Nephron progenitor cell (in vitro differentiated cells): ENCODE measurements around the gene RIPPLY2.

Experiments
- DNase-seq: peaks from one replicate; pipeline ENCODE4 v3.0.0; 2021
- H3K27ac Mint-ChIP-seq: 2 replicates; pipeline ENCODE4 v1.8.0; 2021; ENCODE audit warnings: mild to moderate bottlenecking, moderate library complexity, mixed read lengths
- H3K27me3 Mint-ChIP-seq: 2 replicates; pipeline ENCODE4 v1.8.0; 2021; ENCODE audit warnings: mild to moderate bottlenecking, low read depth, mixed read lengths; ENCODE audit not compliant: poor library complexity
- H3K36me3 Mint-ChIP-seq: 2 replicates; pipeline ENCODE4 v1.8.0; 2021; ENCODE audit warnings: low read depth, mixed read lengths
- H3K4me1 Mint-ChIP-seq: 2 replicates; pipeline ENCODE4 v1.8.0; 2021; ENCODE audit warnings: mixed read lengths
- H3K4me3 Mint-ChIP-seq: 2 replicates; pipeline ENCODE4 v1.8.0; 2021; ENCODE audit warnings: mild to moderate bottlenecking, moderate library complexity, mixed read lengths
- H3K9me3 Mint-ChIP-seq: 2 replicates; pipeline ENCODE4 v1.8.0; 2021; ENCODE audit warnings: mild to moderate bottlenecking, moderate library complexity, mixed read lengths
- TF ChIP-seq, protein P1 (sequence below): fragments of 200-600 bp; sonication (generic); IDR thresholded peaks from 2 replicates; pipeline ENCODE4 v1.5.0; 2021; ENCODE audit warnings: antibody characterized with exemption

Gene RIPPLY2

DNA sequence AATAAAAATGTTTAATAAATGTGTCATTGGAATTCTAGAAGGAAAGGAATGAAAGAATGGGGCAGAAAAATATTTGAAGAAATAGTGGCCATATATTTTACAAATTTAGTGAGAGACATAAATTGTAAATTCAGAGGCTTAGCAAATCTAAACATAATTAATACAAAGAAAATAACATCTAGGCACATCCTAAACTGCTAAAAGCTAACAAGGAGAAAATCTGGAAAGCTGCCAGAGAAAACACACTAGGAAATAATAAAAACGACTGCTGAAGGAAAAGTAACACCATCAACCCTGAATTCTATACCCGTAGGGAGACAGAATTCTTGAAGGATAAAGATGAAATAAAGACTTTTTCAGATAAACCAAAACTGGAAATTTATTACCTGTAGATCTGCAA lies 30.1 kb downstream of the RIPPLY2 start:
- no peak overlapping the region for H3K4me3 Mint-ChIP-seq
- no peaks in the 10 kb centered on the region for H3K4me1 Mint-ChIP-seq
- no peaks in the 10 kb centered on the region for H3K36me3 Mint-ChIP-seq
- no peaks in the 10 kb centered on the region for H3K9me3 Mint-ChIP-seq
- no peak overlapping the region for H3K27ac Mint-ChIP-seq
- H3K27me3 Mint-ChIP-seq, result no peaks in the 10 kb centered on the region
- TF ChIP-seq, protein P1, sequence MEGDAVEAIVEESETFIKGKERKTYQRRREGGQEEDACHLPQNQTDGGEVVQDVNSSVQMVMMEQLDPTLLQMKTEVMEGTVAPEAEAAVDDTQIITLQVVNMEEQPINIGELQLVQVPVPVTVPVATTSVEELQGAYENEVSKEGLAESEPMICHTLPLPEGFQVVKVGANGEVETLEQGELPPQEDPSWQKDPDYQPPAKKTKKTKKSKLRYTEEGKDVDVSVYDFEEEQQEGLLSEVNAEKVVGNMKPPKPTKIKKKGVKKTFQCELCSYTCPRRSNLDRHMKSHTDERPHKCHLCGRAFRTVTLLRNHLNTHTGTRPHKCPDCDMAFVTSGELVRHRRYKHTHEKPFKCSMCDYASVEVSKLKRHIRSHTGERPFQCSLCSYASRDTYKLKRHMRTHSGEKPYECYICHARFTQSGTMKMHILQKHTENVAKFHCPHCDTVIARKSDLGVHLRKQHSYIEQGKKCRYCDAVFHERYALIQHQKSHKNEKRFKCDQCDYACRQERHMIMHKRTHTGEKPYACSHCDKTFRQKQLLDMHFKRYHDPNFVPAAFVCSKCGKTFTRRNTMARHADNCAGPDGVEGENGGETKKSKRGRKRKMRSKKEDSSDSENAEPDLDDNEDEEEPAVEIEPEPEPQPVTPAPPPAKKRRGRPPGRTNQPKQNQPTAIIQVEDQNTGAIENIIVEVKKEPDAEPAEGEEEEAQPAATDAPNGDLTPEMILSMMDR, result no peak
- DNase-seq, result no peak

DNA sequence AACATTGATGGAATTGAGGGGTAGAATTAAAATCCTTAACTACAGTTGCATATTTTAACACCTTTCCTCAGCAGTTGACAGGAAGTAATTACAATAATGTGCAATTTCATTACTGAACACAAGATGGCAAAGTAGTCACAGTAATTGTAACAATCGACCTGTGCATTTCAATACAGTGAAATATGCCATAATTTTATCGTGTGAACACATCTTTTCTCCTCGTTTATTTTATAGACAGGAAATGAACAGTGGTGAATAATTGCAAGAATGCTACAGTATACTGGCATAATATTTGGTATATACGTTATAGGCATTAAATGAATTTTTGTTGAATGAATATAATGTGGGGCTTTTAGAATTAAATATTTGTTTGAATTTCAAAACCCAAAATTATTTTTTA lies 31.4 kb downstream of the RIPPLY2 start:
- peaks cover 7% of the 10 kb centered on the region for H3K36me3 Mint-ChIP-seq
- H3K9me3 Mint-ChIP-seq, result peaks cover 3% of the 10 kb centered on the region
- no peak for DNase-seq
- TF ChIP-seq, protein P1, result peak; percentile 60
- H3K4me3 Mint-ChIP-seq, result no peak overlapping the region
- no peaks in the 10 kb centered on the region for H3K4me1 Mint-ChIP-seq
- H3K27ac Mint-ChIP-seq, result no peak overlapping the region
- no peaks in the 10 kb centered on the region for H3K27me3 Mint-ChIP-seq

DNA sequence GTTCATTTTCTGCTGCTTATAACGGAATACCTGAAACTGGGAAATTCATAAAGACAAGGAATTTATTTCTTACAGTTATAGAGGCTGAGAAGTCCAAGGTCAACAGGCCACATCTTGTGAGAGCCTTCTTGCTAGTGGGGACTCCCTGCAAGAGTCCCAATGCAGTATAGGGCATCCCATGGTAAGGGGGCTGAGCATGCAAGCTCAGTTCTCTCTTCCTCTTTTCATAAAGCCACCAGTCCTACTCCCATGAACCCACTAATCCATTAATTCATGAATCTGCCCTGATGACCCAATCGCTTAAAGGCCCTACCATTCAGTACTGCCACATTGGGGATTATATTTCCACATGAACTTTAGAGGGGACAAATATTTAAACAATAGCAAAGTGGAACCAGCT lies 32.8 kb downstream of the RIPPLY2 start:
- no peak overlapping the region for H3K4me3 Mint-ChIP-seq
- H3K27ac Mint-ChIP-seq, result no peak overlapping the region
- peaks cover 6% of the 10 kb centered on the region for H3K9me3 Mint-ChIP-seq
- no peaks in the 10 kb centered on the region for H3K4me1 Mint-ChIP-seq
- TF ChIP-seq, protein P1, result no peak
- peaks cover 18% of the 10 kb centered on the region for H3K36me3 Mint-ChIP-seq
- H3K27me3 Mint-ChIP-seq, result no peaks in the 10 kb centered on the region
- DNase-seq, result no peak

DNA sequence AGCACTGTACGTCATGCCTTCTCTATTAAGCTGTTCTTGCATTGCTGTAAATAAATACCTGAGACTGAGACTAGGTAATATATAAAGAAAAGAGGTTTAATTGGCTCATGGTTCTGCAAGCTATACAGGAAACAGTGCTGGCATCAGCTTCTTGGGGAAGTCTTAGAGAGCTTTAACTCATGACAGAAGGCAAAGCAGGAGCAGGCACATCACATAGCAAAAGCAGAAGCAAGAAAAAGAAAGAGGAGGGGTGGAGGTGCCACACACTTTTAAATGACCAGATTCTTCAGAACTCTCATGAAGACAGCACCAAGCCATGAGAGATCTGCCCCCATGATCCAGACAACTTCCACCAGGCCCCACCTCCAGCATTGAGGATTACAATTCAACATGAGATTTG lies 36.5 kb downstream of the RIPPLY2 start:
- no peak overlapping the region for H3K27ac Mint-ChIP-seq
- DNase-seq, result no peak
- TF ChIP-seq, protein P1, result no peak
- no peak overlapping the region for H3K4me3 Mint-ChIP-seq
- no peaks in the 10 kb centered on the region for H3K27me3 Mint-ChIP-seq
- peaks cover 18% of the 10 kb centered on the region for H3K36me3 Mint-ChIP-seq
- peaks cover 6% of the 10 kb centered on the region for H3K9me3 Mint-ChIP-seq
- H3K4me1 Mint-ChIP-seq, result no peaks in the 10 kb centered on the region

- peaks cover 18% of the 10 kb centered on the region for H3K36me3 Mint-ChIP-seq
- no peak overlapping the region for H3K27ac Mint-ChIP-seq
- no peak for DNase-seq
- peaks cover 6% of the 10 kb centered on the region for H3K9me3 Mint-ChIP-seq
- H3K27me3 Mint-ChIP-seq, result no peaks in the 10 kb centered on the region
- TF ChIP-seq, protein P1, result no peak
- H3K4me1 Mint-ChIP-seq, result no peaks in the 10 kb centered on the region
- H3K4me3 Mint-ChIP-seq, result no peak overlapping the region
Observed at GRCh38 chr6:83890520-83890919, 37.4 kb downstream of the RIPPLY2 start.

- no peaks in the 10 kb centered on the region for H3K4me1 Mint-ChIP-seq
- no peak for DNase-seq
- no peak overlapping the region for H3K27ac Mint-ChIP-seq
- peaks cover 6% of the 10 kb centered on the region for H3K9me3 Mint-ChIP-seq
- TF ChIP-seq, protein P1, result no peak
- H3K4me3 Mint-ChIP-seq, result no peak overlapping the region
- H3K36me3 Mint-ChIP-seq, result peaks cover 25% of the 10 kb centered on the region
- peaks cover 2% of the 10 kb centered on the region for H3K27me3 Mint-ChIP-seq
Observed at GRCh38 chr6:83891586-83891985, 38.4 kb downstream of the RIPPLY2 start.
